Karpas-422 (cell line): Measurements from ENCODE around the gene GPR62. TPM values are rescaled to one million over a fixed set of nuclear protein-coding genes. Genes with fewer than 3 reads are reported as not detected.

Source experiments
- DNase-seq: peaks from one replicate; pipeline ENCODE4 v3.0.0-alpha.2; 2015
- H2AFZ ChIP-seq: fragments of 200-600 bp; sonication (generic); 2 replicates; pipeline ENCODE4 v1.6.1; 2014; ENCODE audit warnings: antibody characterized with exemption, low read length, mixed read lengths
- H3K27ac ChIP-seq: fragments of 200-600 bp; sonication (generic); 2 replicates; pipeline ENCODE4 v1.5.1; 2014; ENCODE audit warnings: mild to moderate bottlenecking, low read length, moderate library complexity
- H3K27me3 ChIP-seq: fragments of 200-600 bp; sonication (generic); 2 replicates; pipeline ENCODE4 v1.6.1; 2014; ENCODE audit warnings: low read length, mixed read lengths
- H3K36me3 ChIP-seq: fragments of 200-600 bp; sonication (generic); 2 replicates; pipeline ENCODE4 v1.6.1; 2014; ENCODE audit warnings: low read length, mixed read lengths; ENCODE audit not compliant: insufficient read depth
- H3K4me1 ChIP-seq: fragments of 200-600 bp; sonication (generic); 2 replicates; pipeline ENCODE4 v1.6.1; 2014; ENCODE audit warnings: mild to moderate bottlenecking, low read length, mixed read lengths
- H3K4me2 ChIP-seq: fragments of 200-600 bp; sonication (generic); 2 replicates; pipeline ENCODE4 v1.6.1; 2014; ENCODE audit warnings: low read length, low read depth, mild to moderate bottlenecking; ENCODE audit not compliant: poor library complexity, severe bottlenecking
- H3K4me3 ChIP-seq: fragments of 200-600 bp; sonication (generic); 2 replicates; pipeline ENCODE4 v1.5.1; 2014; ENCODE audit warnings: mild to moderate bottlenecking, antibody characterized with exemption, low read length, mixed read lengths
- H3K79me2 ChIP-seq: fragments of 200-600 bp; sonication (generic); 2 replicates; pipeline ENCODE4 v1.6.1; 2014; ENCODE audit warnings: mild to moderate bottlenecking, low read length, mixed read lengths
- H3K9ac ChIP-seq: fragments of 200-600 bp; sonication (generic); 2 replicates; pipeline ENCODE4 v1.6.0; 2014; ENCODE audit warnings: low read length
- H3K9me2 ChIP-seq: fragments of 200-600 bp; sonication (generic), shearing (Covaris generic); replicated peaks from 2 replicates; pipeline ENCODE4 v1.6.0; 2014; ENCODE audit warnings: mild to moderate bottlenecking, low read length, moderate library complexity; ENCODE audit not compliant: insufficient read depth
- H3K9me3 ChIP-seq: fragments of 300-700, 200-600 bp; sonication (generic); 2 replicates; pipeline ENCODE4 v1.6.1; 2014; ENCODE audit warnings: low read length, mixed read lengths
- H4K20me1 ChIP-seq: fragments of 200-600 bp; sonication (generic); 2 replicates; pipeline ENCODE4 v1.6.1; 2014; ENCODE audit warnings: mild to moderate bottlenecking, antibody characterized with exemption, low read length, low read depth; ENCODE audit not compliant: insufficient read depth
- total RNA-seq: library from RNA; depleted of rRNA; stranded (reverse); fragments of >200 nt; shearing (Covaris generic); gene quantifications from 2 replicates; pipeline ENCODE4 v1.2.3, GENCODE V29; 2014; ENCODE audit warnings: low replicate concordance

GPR62 gene
- total RNA-seq, 1 experiment from 2014 or later: not detected

- H3K4me3 ChIP-seq: no peak overlapping the region
- no peak overlapping the region for H3K9ac ChIP-seq
- no peak overlapping the region for H3K27ac ChIP-seq
- H4K20me1 ChIP-seq: peaks cover 11% of the 10 kb centered on the region
- no peaks in the 10 kb centered on the region for H3K27me3 ChIP-seq
- H2AFZ ChIP-seq: no peak overlapping the region
- H3K79me2 ChIP-seq: no peaks in the 10 kb centered on the region
- peaks cover 24% of the 10 kb centered on the region for H3K4me1 ChIP-seq
- H3K9me3 ChIP-seq: no peaks in the 10 kb centered on the region
- H3K9me2 ChIP-seq: no peaks in the 10 kb centered on the region
- H3K4me2 ChIP-seq: no peak overlapping the region
- DNase-seq: no peak
- H3K36me3 ChIP-seq: no peaks in the 10 kb centered on the region
Measured at GRCh38 chr3:51963951-51964451, 8.8 kb downstream of the GPR62 start.

- Histone ChIP-seq H4K20me1 (peaks cover 11% of the 10 kb centered on the region), H2AFZ (no peak overlapping the region), H3K36me3 (no peaks in the 10 kb centered on the region), H3K9me3 (no peaks in the 10 kb centered on the region), H3K4me2 (no peak overlapping the region), H3K4me1 (peaks cover 27% of the 10 kb centered on the region), H3K79me2 (no peaks in the 10 kb centered on the region), H3K9me2 (no peaks in the 10 kb centered on the region), H3K4me3 (no peak overlapping the region), H3K27ac (no peak overlapping the region), H3K9ac (no peak overlapping the region), H3K27me3 (no peaks in the 10 kb centered on the region)
- no peak for DNase-seq
Measured at GRCh38 chr3:51964521-51964920, 9.3 kb downstream of the GPR62 start.

GRCh38 chr3:51966016-51966415 is 10.8 kb downstream of the GPR62 start:
- H3K36me3 ChIP-seq: 0 out of 2 replicates have a peak, but pooled peaks cover 2% of the 10 kb centered on the region
- H3K4me3 ChIP-seq: 0 out of 2 replicates have a peak overlapping the region, but pooled peaks have one; percentile 69
- H4K20me1 ChIP-seq: peaks cover 11% of the 10 kb centered on the region
- H2AFZ ChIP-seq: no peak overlapping the region
- H3K27me3 ChIP-seq: no peaks in the 10 kb centered on the region
- H3K9ac ChIP-seq: peak overlapping the region; percentile 68; the same call in 1 of the 2 replicates
- H3K9me2 ChIP-seq: no peaks in the 10 kb centered on the region
- H3K4me2 ChIP-seq: peak overlapping the region; percentile 84
- H3K79me2 ChIP-seq: no peaks in the 10 kb centered on the region
- DNase-seq: no peak
- H3K4me1 ChIP-seq: peaks cover 36% of the 10 kb centered on the region
- H3K27ac ChIP-seq: no peak overlapping the region
- H3K9me3 ChIP-seq: no peaks in the 10 kb centered on the region

- Histone ChIP-seq H3K27ac (no peak overlapping the region), H3K27me3 (no peaks in the 10 kb centered on the region), H3K9ac (peak overlapping the region; percentile 68), H3K4me3 (peak overlapping the region; percentile 69), H2AFZ (no peak overlapping the region), H3K36me3 (0 out of 2 replicates have a peak, but pooled peaks cover 2% of the 10 kb centered on the region), H3K9me2 (no peaks in the 10 kb centered on the region), H3K79me2 (peaks cover 4% of the 10 kb centered on the region; the same call in 1 of the 2 replicates), H3K4me1 (peaks cover 40% of the 10 kb centered on the region), H3K9me3 (no peaks in the 10 kb centered on the region), H4K20me1 (peaks cover 11% of the 10 kb centered on the region), H3K4me2 (peak overlapping the region; percentile 84)
- DNase-seq: no peak
Measured at GRCh38 chr3:51966486-51966885, 11.3 kb downstream of the GPR62 start.

GRCh38 chr3:51966922-51967383 is 11.8 kb downstream of the GPR62 start:
- Histone ChIP-seq H3K27me3 (no peaks in the 10 kb centered on the region), H3K36me3 (0 out of 2 replicates have a peak, but pooled peaks cover 2% of the 10 kb centered on the region), H3K4me1 (peaks cover 42% of the 10 kb centered on the region), H3K9me3 (no peaks in the 10 kb centered on the region), H3K9ac (peak overlapping the region; percentile 68), H2AFZ (no peak overlapping the region), H3K4me3 (peak overlapping the region; percentile 69), H3K4me2 (peak overlapping the region; percentile 84), H4K20me1 (peaks cover 11% of the 10 kb centered on the region; the same call in 1 of the 2 replicates), H3K9me2 (no peaks in the 10 kb centered on the region), H3K79me2 (peaks cover 6% of the 10 kb centered on the region; the same call in 1 of the 2 replicates), H3K27ac (no peak overlapping the region)
- DNase-seq: no peak

- peak within 1 kb of the TSS; percentile 75 for H3K27ac ChIP-seq
- peak within 1 kb of the TSS; percentile 84 for H3K4me2 ChIP-seq
- H3K9ac ChIP-seq: peak within 1 kb of the TSS; percentile 82
- H3K27me3 ChIP-seq: no peaks in the 10 kb centered on the region
- peak; percentile 79 for DNase-seq
- peaks cover 10% of the 10 kb centered on the region for H3K79me2 ChIP-seq
- peaks cover 5% of the 10 kb centered on the region; the same call in 1 of the 2 replicates for H4K20me1 ChIP-seq
- no peak within 1 kb of the TSS for H2AFZ ChIP-seq
- no peaks in the 10 kb centered on the region for H3K9me3 ChIP-seq
- H3K9me2 ChIP-seq: no peaks in the 10 kb centered on the region
- H3K4me3 ChIP-seq: peak within 1 kb of the TSS; percentile 79
- H3K4me1 ChIP-seq: peaks cover 47% of the 10 kb centered on the region
- H3K36me3 ChIP-seq: 0 out of 2 replicates have a peak, but pooled peaks cover 2% of the 10 kb centered on the region
Measured at GRCh38 chr3:51967384-51968169, 12.4 kb downstream of the GPR62 start, which contains the start of gene PCBP4. TSS of gene PCBP4 (minus strand) at chr3:51967454. CDS start at chr3:51961240, 6,214 bp downstream.

GRCh38 chr3:51968170-51968775 is 13.1 kb downstream of the GPR62 start:
- DNase-seq: no peak
- Histone ChIP-seq H3K27me3 (no peaks in the 10 kb centered on the region), H3K27ac (peak overlapping the region; percentile 75), H3K9me3 (no peaks in the 10 kb centered on the region), H3K9ac (peak overlapping the region; percentile 82), H3K36me3 (0 out of 2 replicates have a peak, but pooled peaks cover 2% of the 10 kb centered on the region), H4K20me1 (0 out of 2 replicates have a peak, but pooled peaks cover 3% of the 10 kb centered on the region), H3K4me2 (peak overlapping the region; percentile 76), H2AFZ (no peak overlapping the region), H3K79me2 (peaks cover 16% of the 10 kb centered on the region), H3K4me3 (peak overlapping the region; percentile 79), H3K4me1 (peaks cover 47% of the 10 kb centered on the region), H3K9me2 (no peaks in the 10 kb centered on the region)
